ENCODE data around the gene SPINK14. TPM values are rescaled to one million over a fixed set of nuclear protein-coding genes. Genes with fewer than 3 reads are reported as not detected.

Gene SPINK14
- total RNA-seq, 4 donors from 2014 or later, result not detected

DNA sequence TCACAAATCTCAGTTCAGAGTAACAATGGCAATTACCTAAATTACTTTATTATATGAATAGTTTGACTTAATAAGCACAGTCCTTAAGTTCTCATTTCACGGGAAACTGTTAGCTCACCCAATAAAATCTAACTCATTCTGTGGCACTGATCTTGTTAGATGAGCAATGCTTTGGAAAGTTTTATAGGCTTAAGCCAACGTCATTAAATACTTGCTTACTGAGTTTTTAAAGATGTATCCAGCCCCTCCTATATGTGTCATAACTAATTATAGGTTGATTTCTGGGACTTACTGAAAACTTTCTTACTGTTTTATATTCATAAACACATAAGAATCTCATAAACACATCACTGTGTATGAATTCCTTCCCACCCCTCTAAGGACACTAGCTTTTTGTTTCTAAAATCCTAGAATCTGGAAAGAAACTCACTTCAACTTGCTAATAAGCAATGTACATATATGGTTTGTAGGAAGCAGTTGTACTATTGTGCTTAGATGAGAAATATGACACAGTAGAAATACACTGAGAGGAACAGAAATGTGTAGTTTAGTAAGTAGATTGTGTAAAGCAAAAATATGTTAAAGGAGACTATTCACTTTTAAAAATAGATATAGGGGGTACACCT, 55.9 kb downstream of the SPINK14 start:
- TF ChIP-seq POLR2A (IDR thresholded peaks at IDR 0.05), result no peak
- Histone ChIP-seq H3K27ac (no peak overlapping the region), H3K4me3 (no peak overlapping the region), H3K9me3 (no peaks in the 10 kb centered on the region), H3K27me3 (no peaks in the 10 kb centered on the region), H3K36me3 (no peaks in the 10 kb centered on the region), H3K4me1 (no peaks in the 10 kb centered on the region)
- DNase-seq, result no peak
- in situ Hi-C loops (cut with MboI; ENCODE audit: low sequenced_read_pairs in 4 of 4), result no loop called here
- no peak for ATAC-seq
- intact Hi-C loops (cut with DNase I; ENCODE audit: low total_unique reads), result no loop called here

Other genes with a start within 250 kb of the SPINK14 start
- gene SPINK5, start 104.6 kb upstream of the SPINK14 start, total RNA-seq, result 1 to 10 TPM in 1 of 4 donors, under 1 TPM in 1, not detected in 2; 0.09 to 1.8 TPM
- not detected for gene SPINK6, start 34.5 kb downstream of the SPINK14 start, total RNA-seq
- gene MARCOL, start 70.0 kb downstream of the SPINK14 start, total RNA-seq, result not detected
- gene SPINK13, start 100.2 kb downstream of the SPINK14 start, total RNA-seq, result not detected
- gene SPINK7, start 143.9 kb downstream of the SPINK14 start, total RNA-seq, result not detected
- gene SPINK9, start 167.0 kb downstream of the SPINK14 start, total RNA-seq, result not detected
- gene FBXO38, start 215.4 kb downstream of the SPINK14 start, total RNA-seq, result 10 to 100 TPM; 31.1 to 49.6 (median 34.1) TPM